Astrocyte (in vitro differentiated cells and primary cell): ENCODE results near the gene ELMO1.

ENCODE experiments used
- CTCF ChIP-seq: IDR thresholded peaks from 2 replicates; pipeline ENCODE4 v1.5.1; 2011; ENCODE audit warnings: low read depth, mild to moderate bottlenecking, inconsistent platforms, low read length, moderate library complexity; ENCODE audit not compliant: insufficient read depth
- EZH2 ChIP-seq: IDR thresholded peaks from 2 replicates; pipeline ENCODE4 v1.6.1; 2012; ENCODE audit warnings: mild to moderate bottlenecking, low read length, inconsistent platforms; ENCODE audit not compliant: insufficient read depth

DNA sequence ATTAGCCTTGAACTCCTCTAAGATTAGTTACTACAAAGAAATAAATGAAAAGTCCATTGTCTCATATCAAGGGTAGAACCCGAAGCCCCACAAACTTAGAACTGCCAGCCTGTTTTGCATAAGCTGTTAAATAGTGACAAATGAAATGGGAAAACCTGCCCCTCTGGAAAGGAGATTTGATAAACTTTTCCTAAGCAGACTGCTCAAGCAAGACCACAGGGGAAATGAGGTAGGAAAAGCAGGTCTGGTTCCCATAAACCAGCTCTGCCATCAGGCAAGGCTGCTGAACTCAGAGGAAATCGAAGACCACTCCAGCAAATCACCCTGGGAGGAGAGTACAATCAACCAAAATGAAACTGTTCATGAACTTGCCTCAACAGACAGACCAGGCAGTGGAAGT, 542.8 kb downstream of the ELMO1 start:
- TF ChIP-seq CTCF (no peak), EZH2 (no peak)
